Globus pallidus (tissue), 1 donor: ENCODE measurements around the gene MXRA7.
A peak's percentile ranks its signal among the peaks of the same experiment; 100 is the strongest.

Experiments
- DNase-seq: peaks from one replicate; pipeline ENCODE4 v3.0.0-alpha.2; 2015; ENCODE audit warnings: low spot score

Gene MXRA7

GRCh38 chr17:76696763-76697701 is 13.7 kb downstream of the MXRA7 start:
- DNase-seq: no peak

- no peak for DNase-seq
Measured at GRCh38 chr17:76695059-76695831, 15.5 kb downstream of the MXRA7 start.

GRCh38 chr17:76691379-76692191 is 19.2 kb downstream of the MXRA7 start:
- no peak for DNase-seq

GRCh38 chr17:76690596-76691280 is 20.0 kb downstream of the MXRA7 start:
- no peak for DNase-seq

- DNase-seq: no peak
Measured at GRCh38 chr17:76689859-76690258, 20.9 kb downstream of the MXRA7 start.

- DNase-seq: no peak
Measured at GRCh38 chr17:76688165-76688622, 22.6 kb downstream of the MXRA7 start.

- DNase-seq: peak; percentile 33
Measured at GRCh38 chr17:76687298-76688164, 23.2 kb downstream of the MXRA7 start.

- DNase-seq: no peak
Measured at GRCh38 chr17:76686538-76687297, 24.0 kb downstream of the MXRA7 start.

GRCh38 chr17:76685846-76686245 is 24.9 kb downstream of the MXRA7 start:
- DNase-seq: no peak

GRCh38 chr17:76685366-76685765 is 25.4 kb downstream of the MXRA7 start:
- no peak for DNase-seq

GRCh38 chr17:76684756-76685155 is 26.0 kb downstream of the MXRA7 start:
- DNase-seq: no peak

- no peak for DNase-seq
Measured at GRCh38 chr17:76683921-76684745, 26.6 kb downstream of the MXRA7 start.

GRCh38 chr17:76683011-76683755 is 27.6 kb downstream of the MXRA7 start:
- DNase-seq: no peak

GRCh38 chr17:76682296-76682695 is 28.5 kb downstream of the MXRA7 start:
- no peak for DNase-seq

GRCh38 chr17:76681222-76682137 is 29.3 kb downstream of the MXRA7 start:
- peak; percentile 41 for DNase-seq

- no peak for DNase-seq
Measured at GRCh38 chr17:76679239-76679638, 31.5 kb downstream of the MXRA7 start.

- DNase-seq: no peak
Measured at GRCh38 chr17:76678330-76678729, 32.4 kb downstream of the MXRA7 start.
